Endothelial cell of umbilical vein (primary cell): ENCODE measurements around the gene P2RX1. TPM values are rescaled to one million over a fixed set of nuclear protein-coding genes. Genes with fewer than 3 reads are reported as not detected.

Experiments used
- BruUV-seq: library from RNA; stranded (reverse); fragments of 400-500 nt; replicated peaks from 2 replicates; lab custom pipeline; 2021; lab: Mats Ljungman, UMichigan
- CTCF ChIA-PET: fragments of 300-600, 350-600 bp; sonication (Branson Sonifier 250); formaldehyde crosslinking; loops from one replicate; lab custom pipeline; 2021; ENCODE audit warnings: antibody characterized with exemption, inconsistent platforms; lab: Charles Lee
- POLR2A ChIA-PET: fragments of 300-600, 350-600 bp; sonication (Branson Sonifier 250); formaldehyde crosslinking; loops from one replicate; lab custom pipeline; 2021; ENCODE audit warnings: antibody characterized with exemption, inconsistent platforms; lab: Charles Lee
- DNase-seq: peaks from one replicate; pipeline ENCODE4 v3.0.0-alpha.2; 2011; ENCODE audit warnings: low read depth, low spot score
- FAIRE-seq: peaks from 2 replicates; lab custom pipeline; 2011; peaks lifted over from hg19 to GRCh38; lab: Jason Lieb, UNC
- H2AFZ ChIP-seq: 2 replicates; pipeline ENCODE4 v1.6.0; 2012; ENCODE audit warnings: low read depth, low read length, control low read depth, inconsistent platforms
- H3K27ac ChIP-seq: 2 replicates; pipeline ENCODE4 v1.5.1; 2011; ENCODE audit warnings: low read depth, mild to moderate bottlenecking, control low read depth, low read length, moderate library complexity; ENCODE audit not compliant: insufficient read depth
- H3K27me3 ChIP-seq, 2 experiments: 2 replicates each; pipeline versions ENCODE4 v1.6.0 to v1.6.1; 2011; ENCODE audit warnings: low read length in 2 of 2, mixed read lengths in 1 of 2; ENCODE audit not compliant: control insufficient read depth in 2 of 2, insufficient read depth in 2 of 2
- H3K36me3 ChIP-seq, 2 experiments: 2 replicates in 1 of 2; 3 replicates in 1 of 2; pipeline ENCODE4 v1.5.1; 2011; ENCODE audit warnings: low read length in 2 of 2, mild to moderate bottlenecking in 1 of 2, moderate library complexity in 1 of 2; ENCODE audit not compliant: control insufficient read depth in 2 of 2, insufficient read depth in 2 of 2; ENCODE audit errors: extremely low read depth in 1 of 2
- H3K4me1 ChIP-seq: 3 replicates; pipeline ENCODE4 v1.5.1; 2011; ENCODE audit warnings: mild to moderate bottlenecking, low read length; ENCODE audit not compliant: control insufficient read depth, insufficient read depth; ENCODE audit errors: extremely low read depth
- H3K4me2 ChIP-seq: 2 replicates; pipeline ENCODE4 v1.6.1; 2011; ENCODE audit warnings: low read length, control low read depth, mixed read lengths; ENCODE audit not compliant: insufficient read depth
- H3K4me3 ChIP-seq, 3 experiments: fragments of 200-600 bp in 1 of 3; sonication (generic), shearing (Covaris generic) in 1 of 3; replicated peaks in 1 of 3; 2 replicates each; pipeline ENCODE4 v1.5.1; 2011 to 2016; ENCODE audit warnings: control low read depth in 3 of 3, low read length in 3 of 3, mild to moderate bottlenecking in 2 of 3, inconsistent platforms in 1 of 3, low read depth in 1 of 3, moderate library complexity in 1 of 3; ENCODE audit not compliant: insufficient read depth in 1 of 3
- H3K79me2 ChIP-seq: 2 replicates; pipeline ENCODE4 v1.6.0; 2012; ENCODE audit warnings: low read length, inconsistent platforms; ENCODE audit not compliant: control insufficient read depth, insufficient read depth
- H3K9ac ChIP-seq: replicated peaks from 2 replicates; pipeline ENCODE3; 2011; ENCODE audit warnings: low read length, control low read depth; ENCODE audit not compliant: insufficient read depth; ENCODE audit errors: extremely low read depth
- H3K9me1 ChIP-seq: replicated peaks from 3 replicates; pipeline ENCODE4 v1.6.0; 2011; ENCODE audit warnings: mild to moderate bottlenecking, low read length; ENCODE audit not compliant: control insufficient read depth, insufficient read depth; ENCODE audit errors: extremely low read depth
- H3K9me3 ChIP-seq: replicated peaks from 2 replicates; pipeline ENCODE4 v1.5.1; 2012; ENCODE audit warnings: low read length, inconsistent platforms; ENCODE audit not compliant: control insufficient read depth, insufficient read depth
- H4K20me1 ChIP-seq: replicated peaks from 2 replicates; pipeline ENCODE3; 2011; ENCODE audit warnings: mild to moderate bottlenecking, low read length; ENCODE audit not compliant: control insufficient read depth, insufficient read depth; ENCODE audit errors: extremely low read depth
- CTCF ChIP-seq, 2 donors: IDR thresholded peaks; 1 replicate in 1 of 2; 2 replicates in 1 of 2; pipeline ENCODE4 v1.5.1; 2011; ENCODE audit warnings: low read length in 2 of 2, mild to moderate bottlenecking in 2 of 2, moderate library complexity in 2 of 2, control low read depth in 1 of 2, inconsistent platforms in 1 of 2, low read depth in 1 of 2; ENCODE audit not compliant: insufficient read depth in 1 of 2; ENCODE audit errors: extremely low read depth in 1 of 2
- EZH2 ChIP-seq: IDR thresholded peaks from 2 replicates; pipeline ENCODE4 v1.6.1; 2012; ENCODE audit warnings: borderline replicate concordance, low read depth, mild to moderate bottlenecking, moderate library complexity, low read length, inconsistent platforms; ENCODE audit not compliant: severe bottlenecking
- FOS ChIP-seq: IDR thresholded peaks from 2 replicates; pipeline ENCODE4 v1.6.1; 2011; ENCODE audit warnings: mild to moderate bottlenecking, low read length, moderate library complexity, borderline replicate concordance; ENCODE audit not compliant: insufficient read depth
- GATA2 ChIP-seq: IDR thresholded peaks from 2 replicates; pipeline ENCODE4 v1.7.0; 2011; ENCODE audit warnings: low read depth, mild to moderate bottlenecking, moderate library complexity, mixed read lengths, low read length; ENCODE audit not compliant: insufficient read length, insufficient read depth
- JUN ChIP-seq: IDR thresholded peaks from 2 replicates; pipeline ENCODE4 v1.6.1; 2011; ENCODE audit warnings: borderline replicate concordance, low read depth; ENCODE audit not compliant: insufficient read length, insufficient read depth
- MAX ChIP-seq: IDR thresholded peaks from 2 replicates; pipeline ENCODE4 v1.6.1; 2011; ENCODE audit not compliant: insufficient read depth, insufficient read length
- MYC ChIP-seq: IDR thresholded peaks from one replicate; pipeline ENCODE4 v1.6.1; 2011; ENCODE audit warnings: mild to moderate bottlenecking, low read depth, low read length
- POLR2A ChIP-seq: IDR thresholded peaks from 2 replicates; pipeline ENCODE4 v1.6.1; 2012; ENCODE audit warnings: low read depth, mild to moderate bottlenecking, control low read depth, low read length
- POLR2AphosphoS5 ChIP-seq: IDR thresholded peaks from 2 replicates; pipeline ENCODE4 v1.6.1; 2012; ENCODE audit warnings: low read depth, mild to moderate bottlenecking, control low read depth, low read length, moderate library complexity; ENCODE audit not compliant: insufficient read depth
- dilution Hi-C: fragments of 300-500 bp; cut with MboI; formaldehyde crosslinking; loops from one replicate; pipeline ENCODE4 v1.15.0; 2019; ENCODE audit warnings: low sequenced_read_pairs; ENCODE audit not compliant: extremely low pct_ligation_motif_present
- intact Hi-C: fragments of 100-400 bp; cut with micrococcal nuclease; formaldehyde crosslinking; loops from one replicate; pipeline ENCODE4 v1.10.0; 2022
- polyA plus RNA-seq, 4 experiments: library from polyadenylated mRNA; depleted of rRNA in 3 of 4; stranded (reverse) in 3 of 4; unstranded in 1 of 4; fragments of >200 nt; gene quantifications; 2 replicates each; pipeline versions ENCODE4 v1.2.1 to v1.2.3, GENCODE V29; 2011 to 2012; ENCODE audit warnings: missing spikeins in 1 of 4
- total RNA-seq: library from RNA; stranded (reverse); gene quantifications from 2 replicates; pipeline ENCODE4 v1.2.3, GENCODE V29; 2021

The P2RX1 gene
- total and polyA plus RNA-seq, 2 donors (not counting 3 experiments of a cell fraction or from before 2014, with no cell fraction given) = not detected

DNA sequence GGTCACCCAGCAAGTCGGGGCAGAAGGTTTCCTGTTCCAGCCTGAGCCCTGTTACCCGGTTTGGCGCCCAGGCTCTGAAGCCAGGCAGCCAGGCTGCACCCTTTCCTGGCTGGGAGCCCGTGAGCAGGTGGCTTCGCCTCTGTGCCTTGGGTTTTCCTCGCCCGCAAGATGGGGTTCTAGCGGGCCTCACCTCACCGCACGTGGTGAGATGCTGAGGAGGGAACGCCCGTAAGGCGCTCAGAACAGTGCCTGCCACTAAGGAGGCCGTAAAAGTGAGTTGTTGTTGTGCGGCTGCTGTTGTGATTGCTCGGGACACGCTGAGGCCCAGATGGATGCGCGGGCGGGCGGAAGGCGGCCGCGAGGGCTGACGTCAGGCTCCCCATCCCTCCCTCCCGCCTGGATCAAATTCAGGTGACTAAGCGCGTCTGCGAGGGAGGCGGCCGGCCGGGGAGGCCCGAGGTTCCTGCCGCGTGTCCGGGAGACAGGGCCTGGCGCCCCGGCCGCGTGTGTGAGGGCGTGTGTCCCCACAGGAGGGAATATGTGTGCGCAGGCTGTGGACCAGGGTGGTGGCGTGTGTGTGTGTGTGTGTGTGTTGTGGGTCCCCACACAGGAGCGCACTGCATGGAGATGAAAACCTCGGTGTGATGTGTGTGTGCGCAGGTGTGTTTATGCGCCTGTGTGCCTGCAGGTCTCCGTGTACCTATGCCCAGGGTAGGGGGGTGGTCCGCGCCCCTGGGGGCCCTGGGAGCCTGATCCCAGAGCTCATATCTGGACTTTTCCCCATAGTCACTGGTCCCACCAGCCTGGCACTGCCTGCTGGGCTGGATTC, 27.7 kb downstream of the P2RX1 start:
- Histone ChIP-seq H3K79me2 (peaks cover 21% of the 10 kb centered on the region), H3K4me2 (no peak overlapping the region), H2AFZ (no peak overlapping the region), H3K4me3 (no peak overlapping the region), H3K36me3 (no peaks in the 10 kb centered on the region), H3K27me3 (no peaks in the 10 kb centered on the region), H3K4me1 (peaks cover 62% of the 10 kb centered on the region), H4K20me1 (no peaks in the 10 kb centered on the region), H3K9me3 (no peaks in the 10 kb centered on the region), H3K9me1 (no peaks in the 10 kb centered on the region), H3K9ac (peak overlapping the region; percentile 26), H3K27ac (peak overlapping the region; percentile 72)
- TF ChIP-seq POLR2AphosphoS5 (peak; percentile 21), EZH2 (no peak), MAX (peak; percentile 1), MYC (no peak)
- ChIA-PET CTCF (no interaction called here), POLR2A (no interaction called here)
- dilution Hi-C loops (no loop called here), intact Hi-C loops (no loop called here)
- TSS peak; percentile 74 for BruUV-seq
- DNase-seq (peak; percentile 80), FAIRE-seq (peak; percentile 46)

DNA sequence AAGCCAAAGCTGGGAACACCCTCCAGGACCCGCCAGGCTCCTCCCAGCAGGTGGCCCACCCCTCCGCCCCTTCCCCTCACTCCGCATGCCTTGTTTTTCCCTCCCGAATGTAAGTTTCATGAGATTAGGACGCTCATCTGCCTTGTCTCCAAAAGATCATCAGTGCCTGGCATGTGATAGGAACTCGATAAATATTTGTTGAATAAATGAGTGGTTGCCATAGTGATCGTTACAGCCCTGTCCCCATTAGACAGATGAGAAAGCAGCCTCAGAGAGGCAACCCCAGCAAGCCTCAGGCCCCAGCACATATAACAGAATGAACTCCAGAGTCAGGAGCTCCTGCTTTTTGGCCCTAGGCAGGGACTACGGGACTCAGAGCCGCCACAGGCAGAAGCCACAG, 28.5 kb downstream of the P2RX1 start:
- Histone ChIP-seq H3K4me3 (no peak overlapping the region), H3K4me1 (peaks cover 58% of the 10 kb centered on the region), H3K9me3 (no peaks in the 10 kb centered on the region), H2AFZ (no peak overlapping the region), H3K79me2 (peaks cover 21% of the 10 kb centered on the region), H3K9ac (peak overlapping the region; percentile 26), H3K4me2 (no peak overlapping the region), H3K9me1 (no peaks in the 10 kb centered on the region), H4K20me1 (no peaks in the 10 kb centered on the region), H3K36me3 (no peaks in the 10 kb centered on the region), H3K27me3 (no peaks in the 10 kb centered on the region), H3K27ac (peak overlapping the region; percentile 72)
- CTCF ChIA-PET = no interaction called here
- POLR2A ChIA-PET = no interaction called here
- FAIRE-seq (peak; percentile 4), DNase-seq (no peak)
- TF ChIP-seq MAX (no peak), POLR2AphosphoS5 (no peak), JUN (no peak), FOS (no peak), POLR2A (no peak), EZH2 (no peak), CTCF (IDR thresholded peaks at IDR 0.05; ENCODE audit: extremely low read depth in 1 of 2, insufficient read depth in 1 of 2, low read depth in 1 of 2, low read length in 2 of 2) (no peak), GATA2 (no peak), MYC (no peak)
- dilution Hi-C loops = no loop called here
- intact Hi-C loops = no loop called here
- BruUV-seq = no TSS peak
